Stimulated activated CD4-positive, alpha-beta T cell treated with anti-CD3 and anti-CD28 coated beads, Interleukin-1b, Interleukin-23, amount 100 ng/mL, for 1 hour (primary cell): Measurements from ENCODE around the gene JARID2.

ENCODE experiments used
- DNase-seq, 2 donors: peaks; one replicate each; pipeline ENCODE4 v3.0.0-alpha.2; 2020; ENCODE audit warnings: low read depth in 2 of 2

Gene JARID2

DNA sequence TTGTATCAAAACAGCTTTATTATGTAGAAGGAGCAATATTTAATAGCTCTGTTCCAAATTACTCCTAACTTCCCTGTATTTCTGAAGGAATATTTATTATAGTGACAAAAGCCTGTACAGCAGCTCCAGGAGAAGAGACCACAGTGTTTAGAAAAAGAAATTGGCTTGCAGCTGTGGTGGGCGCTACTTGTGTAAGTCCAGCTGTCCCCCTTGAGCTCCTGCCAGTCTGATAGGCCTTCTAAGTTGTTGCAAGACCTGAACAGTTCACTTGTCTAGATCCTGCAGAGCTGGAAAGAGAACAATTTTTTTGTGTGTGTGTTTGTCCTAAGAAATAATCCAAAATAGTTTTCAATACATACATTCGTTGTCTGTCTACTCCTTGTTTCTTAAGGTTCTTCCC, 86.6 kb downstream of the JARID2 start:
- DNase-seq = no peak

GRCh38 chr6:15335385-15335784, 89.5 kb downstream of the JARID2 start:
- DNase-seq = no peak

DNA sequence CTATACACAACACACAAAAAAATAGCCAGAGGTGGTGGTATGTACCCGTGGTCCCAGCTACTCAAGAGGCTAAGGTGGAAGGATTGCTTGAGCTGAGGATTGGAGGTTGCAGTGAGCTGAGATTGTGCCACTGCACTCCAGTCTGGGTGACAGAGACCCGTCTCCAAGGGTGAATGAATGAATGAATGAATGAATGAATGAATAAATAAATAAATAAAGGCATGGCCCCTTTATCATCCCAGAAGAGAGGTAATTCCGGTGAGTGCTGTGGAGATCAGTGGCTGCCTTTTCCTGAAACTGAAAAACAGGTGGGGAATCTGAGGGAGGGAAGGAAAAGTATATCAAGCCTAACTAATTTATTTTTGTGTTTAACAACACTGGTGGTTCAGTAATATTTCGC, 90.0 kb downstream of the JARID2 start:
- DNase-seq = no peak

DNA sequence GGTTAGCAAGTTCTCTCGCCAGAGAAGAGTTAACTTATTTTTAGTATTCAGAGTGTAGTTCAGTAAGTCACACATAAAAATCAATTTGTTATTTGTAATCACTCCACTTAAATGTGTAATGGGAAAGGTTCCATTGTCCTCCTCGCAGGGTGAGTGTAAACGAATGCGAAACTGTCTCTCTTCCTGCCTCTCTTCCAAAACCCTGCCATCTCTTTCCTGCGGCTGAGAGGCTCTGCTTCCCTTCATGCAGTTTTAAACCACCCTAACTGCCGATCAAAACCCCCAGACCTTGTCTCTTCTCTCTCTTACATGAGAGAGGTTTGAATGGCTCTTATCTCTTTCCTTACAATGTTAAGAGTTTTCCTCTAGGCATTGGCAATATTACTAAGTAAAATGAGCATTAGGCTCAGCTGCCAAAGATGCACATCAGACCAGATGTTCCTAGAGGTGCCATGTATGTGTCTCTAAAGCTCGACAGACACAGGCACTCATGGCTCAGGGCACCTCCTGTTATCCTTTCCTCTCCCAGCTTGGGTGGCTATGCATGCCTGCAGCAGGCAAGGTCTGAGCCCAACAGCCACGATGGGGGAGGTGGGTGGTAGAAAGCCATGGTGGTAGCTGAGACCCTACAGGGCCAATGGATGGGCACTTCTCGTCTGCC, 91.2 kb downstream of the JARID2 start:
- DNase-seq = no peak

DNA sequence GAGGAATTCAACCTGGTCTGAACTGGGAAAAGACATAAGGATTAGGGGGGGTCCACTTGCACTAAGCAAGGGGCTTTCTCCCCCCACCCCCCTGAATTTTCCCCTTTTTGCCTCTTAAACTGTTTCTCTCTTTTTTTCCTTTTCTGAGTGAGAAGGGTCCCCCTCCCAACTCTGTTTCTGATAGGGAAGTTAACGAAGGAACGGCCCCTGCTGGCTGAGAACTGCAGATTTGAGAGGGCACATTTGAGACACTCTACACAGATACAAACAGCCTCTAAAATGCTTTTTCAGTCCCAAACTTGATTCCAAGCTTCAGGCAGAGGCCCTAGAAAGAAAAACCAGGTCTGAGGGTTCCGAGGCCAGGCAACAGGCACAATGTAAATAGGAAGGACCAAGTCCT, 91.7 kb downstream of the JARID2 start:
- DNase-seq = no peak

DNA sequence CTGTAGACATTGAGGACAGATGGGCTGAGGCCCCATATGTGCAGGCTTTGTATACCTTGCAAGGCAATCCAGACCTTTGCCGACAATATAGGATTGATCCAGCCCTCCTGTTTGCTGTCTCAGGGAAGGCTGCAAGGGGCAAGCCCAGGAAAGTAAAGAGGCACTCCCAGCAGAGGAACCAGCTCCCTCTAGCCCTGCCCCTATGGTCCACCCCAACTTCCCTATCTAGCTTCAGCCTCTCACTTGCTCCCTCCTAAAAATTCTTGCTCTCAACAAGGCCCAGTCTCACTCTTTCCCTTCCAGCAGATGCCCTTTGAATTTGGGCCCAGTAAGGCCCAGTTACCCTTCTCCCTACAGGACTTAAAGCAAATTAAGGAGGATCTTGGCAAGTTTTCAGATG, 92.6 kb downstream of the JARID2 start:
- DNase-seq = no peak

- DNase-seq = no peak
Observed at GRCh38 chr6:15339081-15339480, 93.2 kb downstream of the JARID2 start.

DNA sequence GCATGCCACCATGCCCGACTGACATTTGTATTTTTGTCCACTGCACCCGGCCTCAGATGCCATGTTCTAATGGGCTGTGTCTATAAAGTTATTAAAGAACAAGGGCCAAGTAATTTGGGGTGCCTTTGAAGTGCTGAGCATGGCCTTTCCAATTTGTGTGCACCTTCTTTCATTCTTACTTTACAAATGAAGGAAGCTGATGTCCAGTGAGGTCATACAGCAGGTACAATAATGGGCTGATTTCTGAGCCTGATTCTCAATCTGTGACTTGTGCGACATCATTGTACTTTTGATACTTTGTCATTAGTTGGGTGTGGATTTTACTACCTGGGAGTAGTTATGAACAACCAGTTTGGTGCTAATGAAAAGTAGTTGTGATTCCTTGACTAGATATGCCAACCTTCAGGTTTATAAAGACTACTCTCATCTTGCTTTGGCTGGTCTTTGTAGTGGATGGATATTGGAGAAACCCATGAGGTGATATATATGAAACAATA, 94.3 kb downstream of the JARID2 start:
- DNase-seq = no peak

DNA sequence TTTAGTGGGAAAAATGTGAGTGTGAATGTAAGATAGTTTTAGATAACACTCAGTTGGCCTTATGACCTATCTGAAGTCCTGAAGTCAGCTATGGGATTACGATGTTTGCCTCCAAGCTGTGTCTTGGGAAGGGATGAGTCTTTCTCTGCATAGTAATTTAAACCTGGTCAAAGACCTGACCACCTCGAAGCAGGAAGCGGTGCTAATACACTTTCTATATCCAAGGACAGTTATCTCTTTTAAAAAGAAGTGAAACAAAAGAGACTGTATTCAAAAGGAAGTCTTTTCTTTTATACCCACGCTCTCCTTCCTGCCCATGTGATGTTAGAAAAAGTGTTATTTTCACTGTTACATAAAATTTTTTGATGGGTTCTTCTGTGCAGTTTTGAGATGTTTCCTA, 94.9 kb downstream of the JARID2 start:
- no peak for DNase-seq

- no peak for DNase-seq
Observed at GRCh38 chr6:15341311-15342001, 95.6 kb downstream of the JARID2 start.

GRCh38 chr6:15342114-15342513, 96.2 kb downstream of the JARID2 start:
- no peak for DNase-seq

- DNase-seq = no peak
Observed at GRCh38 chr6:15343490-15344191, 97.8 kb downstream of the JARID2 start.

DNA sequence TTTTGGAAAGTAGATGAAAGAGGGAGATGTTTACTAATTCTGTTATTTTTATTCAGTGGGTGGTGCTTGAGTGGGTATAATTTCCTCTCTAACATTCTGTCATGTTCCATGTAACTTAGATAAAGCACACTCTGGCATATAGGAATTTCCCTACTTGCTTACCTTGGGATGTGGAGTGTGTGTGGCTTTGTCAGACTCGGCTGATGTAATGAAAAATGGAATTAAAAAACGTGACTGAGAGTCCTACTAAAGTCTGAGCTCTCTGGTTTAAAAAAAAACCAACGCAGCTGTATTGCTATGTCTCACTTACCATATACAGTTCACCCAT, 98.3 kb downstream of the JARID2 start:
- DNase-seq = no peak

GRCh38 chr6:15344831-15345230, 99.0 kb downstream of the JARID2 start:
- no peak for DNase-seq

- DNase-seq = no peak
Observed at GRCh38 chr6:15346315-15346714, 100.4 kb downstream of the JARID2 start.

GRCh38 chr6:15348528-15348927, 102.7 kb downstream of the JARID2 start:
- DNase-seq = no peak

- no peak for DNase-seq
Observed at GRCh38 chr6:15349379-15349778, 103.5 kb downstream of the JARID2 start.

- DNase-seq = no peak
Observed at GRCh38 chr6:15350386-15351083, 104.7 kb downstream of the JARID2 start.

DNA sequence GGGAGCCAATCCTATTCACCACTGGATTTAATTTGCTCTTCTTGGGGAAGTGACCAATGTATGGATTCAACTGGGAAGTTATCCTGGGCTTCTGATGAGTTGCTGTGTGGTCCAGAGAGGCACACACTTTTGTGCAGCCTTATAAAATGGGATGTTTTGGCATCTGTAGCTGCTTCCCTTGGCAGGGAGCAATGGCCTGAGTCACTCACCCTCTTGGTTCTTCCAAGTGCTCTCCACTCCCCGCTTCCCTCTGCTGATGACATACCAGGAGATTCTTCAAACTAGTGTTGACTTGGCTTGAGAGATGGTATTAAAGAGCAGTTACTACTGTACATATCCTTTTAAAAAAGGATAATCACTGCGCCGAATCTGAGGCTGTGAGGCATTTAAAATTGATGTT, 105.8 kb downstream of the JARID2 start:
- DNase-seq = no peak

GRCh38 chr6:15352220-15352619, 106.4 kb downstream of the JARID2 start:
- no peak for DNase-seq

- DNase-seq = no peak
Observed at GRCh38 chr6:15352845-15353244, 107.0 kb downstream of the JARID2 start.

DNA sequence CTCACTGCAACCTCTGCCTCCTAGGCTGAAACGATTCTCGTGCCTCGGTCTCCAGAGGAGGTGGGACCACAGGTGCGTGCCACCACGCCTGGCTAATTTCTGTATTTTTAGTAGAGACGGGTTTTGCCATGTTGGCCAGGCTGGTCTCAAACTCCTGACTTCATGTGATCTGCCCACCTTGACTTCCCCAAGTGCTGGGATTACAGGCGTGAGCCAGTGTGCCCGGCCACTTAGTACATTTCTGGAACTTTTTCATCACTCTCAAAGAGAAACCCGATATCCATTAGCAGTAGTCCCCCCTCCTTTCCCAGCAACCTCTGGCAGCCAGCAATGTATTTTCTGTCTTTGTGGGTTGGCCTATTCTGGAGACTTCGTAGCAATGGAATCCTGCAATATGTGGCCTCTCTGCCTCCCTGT, 109.8 kb downstream of the JARID2 start:
- DNase-seq = no peak
